ENCODE measurements around the gene BIK.
"Not testable (repeated sequence)": the region's sequence is repeated elsewhere in the genome, so short reads cannot be mapped to it uniquely, and the experiment has no call there.

The BIK gene

DNA sequence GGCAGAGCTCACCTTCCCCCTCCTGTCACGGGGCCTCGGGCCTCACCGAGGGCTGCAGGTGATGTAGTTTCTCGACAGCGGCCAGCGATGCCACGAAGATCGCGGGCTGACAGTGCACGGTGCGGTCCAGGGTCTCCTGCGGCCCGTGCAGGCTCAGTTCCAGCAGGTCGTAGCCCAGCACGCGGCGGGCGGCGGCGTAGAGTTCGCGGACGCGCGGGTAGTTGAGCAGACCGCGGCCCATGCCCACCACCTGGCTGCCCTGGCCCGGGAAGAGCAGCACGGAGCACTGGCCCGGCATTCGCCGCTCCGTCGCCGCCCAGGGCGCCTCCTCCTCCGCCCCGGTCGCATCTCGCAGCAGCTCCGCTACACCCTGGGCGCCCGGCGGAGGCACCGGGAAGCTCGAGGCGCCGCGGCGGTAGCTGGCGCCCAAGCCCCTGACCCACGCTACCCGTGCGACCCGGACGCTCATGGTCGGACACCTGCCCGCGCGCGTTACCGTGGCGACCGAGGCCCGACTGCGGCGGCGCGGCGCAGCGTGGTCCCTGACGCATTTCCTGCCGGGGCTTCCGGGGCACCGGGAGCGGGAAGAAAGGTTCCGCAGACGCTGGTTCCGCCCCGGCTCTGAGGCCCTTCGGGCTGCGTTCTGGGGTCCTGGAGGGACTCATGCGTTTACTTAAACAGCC is 32.5 kb downstream of the BIK start, which contains the start of gene MCAT:
TSS of gene MCAT (minus strand) at position 519 of the 683 bp plus-strand sequence. CDS start at position 469, 50 bp downstream.
- peak; percentile 72 for DNase-seq

DNA sequence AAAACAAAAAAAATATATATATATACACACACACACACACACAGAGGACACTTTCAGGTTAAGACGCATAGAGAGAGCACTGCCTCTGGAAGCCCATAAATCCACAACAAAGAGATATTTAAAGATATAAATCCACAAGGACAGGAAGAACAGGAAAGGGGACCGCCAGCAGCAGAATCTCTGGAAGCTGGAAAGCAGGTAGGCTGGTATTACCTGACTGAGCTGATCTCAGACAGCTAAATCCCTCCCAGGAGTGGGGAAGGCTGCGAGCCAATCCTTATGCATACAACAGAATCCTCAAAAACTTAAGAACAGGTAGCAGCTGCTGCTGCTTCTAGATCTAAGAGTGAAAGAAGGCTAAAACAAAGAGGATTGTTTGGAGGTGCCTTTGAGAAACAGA is 34.4 kb downstream of the BIK start:
- no peak for DNase-seq

DNA sequence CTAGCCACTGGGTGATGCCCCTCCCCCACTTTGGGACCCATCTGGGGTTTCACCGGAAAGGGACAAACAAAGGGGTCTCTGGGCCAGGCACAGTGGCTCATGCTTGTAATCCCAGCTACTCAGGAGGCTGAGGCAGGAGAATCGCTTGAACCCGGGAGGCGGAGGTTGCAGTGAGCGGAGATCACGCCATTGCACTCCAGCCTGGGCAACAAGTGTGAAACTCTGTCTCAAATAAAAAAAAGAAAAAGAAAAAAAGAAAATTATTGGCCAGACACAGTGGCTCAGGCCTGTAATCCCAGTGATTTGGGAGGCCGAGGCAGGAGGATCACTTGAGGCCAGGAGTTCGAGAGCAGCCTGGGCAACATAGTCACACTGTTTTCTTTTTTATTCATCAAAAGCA is 34.8 kb downstream of the BIK start:
- not testable (repeated sequence) for DNase-seq

DNA sequence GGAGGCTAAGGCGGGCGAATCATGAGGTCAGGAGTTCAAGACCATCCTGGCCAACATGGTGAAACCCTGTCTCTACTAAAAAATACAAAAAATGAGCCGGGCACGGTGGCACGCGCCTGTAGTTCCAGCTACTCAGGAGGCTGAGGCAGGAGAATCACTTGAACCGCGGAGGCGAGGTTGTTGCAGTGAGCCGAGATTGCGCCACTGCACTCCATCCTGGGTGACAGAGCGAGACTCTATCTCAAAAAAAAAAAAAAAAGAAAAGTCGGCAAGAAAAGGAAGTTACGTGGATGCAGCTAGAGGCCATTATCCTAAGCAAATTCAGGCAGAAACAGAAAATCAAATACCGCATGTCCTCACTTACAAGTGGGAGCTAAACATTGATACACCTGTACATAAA is 35.8 kb downstream of the BIK start:
- not testable (repeated sequence) for DNase-seq

DNA sequence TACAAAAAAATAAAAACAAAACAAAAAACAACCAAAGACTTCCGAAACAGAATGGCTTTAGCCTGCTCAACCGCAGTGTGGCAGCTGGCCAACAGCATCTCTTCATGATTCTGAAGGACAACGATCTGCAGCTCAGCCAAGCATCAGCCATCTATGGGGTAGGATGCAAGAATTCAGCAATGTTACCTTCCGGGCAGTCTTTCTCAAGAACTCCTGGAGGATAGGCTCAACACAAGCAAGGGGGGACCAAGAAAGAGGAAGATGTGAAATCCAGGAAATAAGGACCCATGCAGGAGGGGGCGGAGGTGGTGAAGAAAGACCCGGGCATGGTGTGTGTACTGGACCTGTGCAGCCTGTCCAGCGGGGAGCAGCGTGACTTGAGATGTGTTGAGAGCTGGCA is 37.3 kb downstream of the BIK start:
- no peak for DNase-seq

DNA sequence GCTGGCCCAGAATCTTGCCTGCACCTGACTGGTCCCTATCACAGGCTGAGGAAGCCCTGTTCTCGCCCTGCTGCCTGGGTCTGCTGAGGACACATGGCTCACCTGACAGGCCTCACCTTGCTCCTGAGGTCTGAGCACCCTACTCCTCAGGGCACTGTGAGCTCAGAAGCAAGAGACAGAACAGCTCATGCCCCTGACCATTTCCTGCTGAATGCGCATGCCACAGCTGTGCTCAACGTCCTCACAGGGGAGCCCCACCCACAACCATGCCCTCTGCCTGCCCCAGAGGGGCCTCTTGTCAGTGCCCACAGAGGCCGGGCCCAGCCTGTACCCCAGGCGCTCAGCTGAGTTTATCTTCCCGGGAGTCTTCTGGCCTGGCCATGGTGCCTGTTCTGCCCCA is 38.0 kb downstream of the BIK start:
- no peak for DNase-seq

DNA sequence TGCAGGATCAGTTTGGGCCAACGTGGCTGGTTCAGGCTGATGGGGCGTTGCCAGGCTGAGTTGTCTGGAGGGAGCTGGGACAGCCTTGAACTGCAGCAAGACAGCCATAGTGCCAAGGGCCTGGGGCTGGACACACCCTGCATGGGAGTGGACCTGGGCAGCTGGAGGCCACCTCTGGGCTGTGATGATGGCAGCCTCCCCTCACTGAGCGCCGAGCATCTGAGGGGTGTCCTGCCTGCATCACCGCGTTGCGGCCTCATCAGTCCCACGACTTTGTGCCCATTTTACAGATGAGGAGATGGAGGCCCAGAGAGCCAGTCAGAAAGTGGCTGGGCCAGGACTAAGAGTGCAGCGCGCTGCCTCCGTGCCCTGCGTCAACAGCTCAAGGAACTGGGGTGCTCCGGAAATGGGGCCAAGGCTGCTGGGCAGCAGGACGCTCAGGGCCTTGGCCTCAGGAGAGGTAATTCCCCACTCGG is 40.2 kb downstream of the BIK start:
- no peak for DNase-seq

DNA sequence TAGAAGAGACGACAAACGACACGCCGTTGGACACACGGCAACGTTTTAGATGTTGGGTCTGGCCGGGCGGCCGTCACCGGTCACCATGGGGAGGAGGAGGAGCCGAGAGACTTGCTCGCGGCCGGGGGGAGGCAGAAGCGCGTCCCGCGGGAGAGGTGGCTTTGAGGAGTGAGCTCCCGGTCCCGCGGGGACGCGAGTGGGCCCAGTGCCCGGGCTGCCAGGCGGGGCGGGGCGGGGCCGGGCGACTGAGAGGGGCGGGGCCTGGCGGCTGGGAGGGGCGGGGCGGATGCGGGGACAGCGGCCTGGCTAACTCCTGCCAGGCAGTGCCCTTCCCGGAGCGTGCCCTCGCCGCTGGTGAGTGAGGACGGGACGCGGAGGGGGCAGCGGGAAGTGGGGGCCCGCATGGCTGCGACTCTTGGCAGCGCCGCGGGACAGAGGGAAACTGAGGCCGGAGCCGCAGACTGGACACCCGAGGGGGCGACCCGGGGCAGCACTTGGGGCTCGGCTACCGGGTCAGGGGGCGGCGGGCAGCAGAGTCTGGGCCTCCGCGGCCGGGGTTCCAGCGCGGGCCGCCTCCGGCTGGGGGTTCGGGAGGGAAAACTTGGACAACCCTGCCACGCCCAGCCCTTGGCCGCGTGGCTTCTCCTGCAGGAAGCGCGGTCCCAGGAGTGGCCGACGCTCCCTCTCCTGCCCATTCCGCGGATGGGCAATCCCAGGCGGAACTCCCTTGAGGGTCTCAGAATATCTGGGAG is 40.9 kb downstream of the BIK start, which contains the start of gene TSPO:
TSS of gene TSPO (plus strand) at position 309 of the 752 bp plus-strand sequence. CDS start 7,680 bp downstream, outside the sequence.
- DNase-seq, result no peak

DNA sequence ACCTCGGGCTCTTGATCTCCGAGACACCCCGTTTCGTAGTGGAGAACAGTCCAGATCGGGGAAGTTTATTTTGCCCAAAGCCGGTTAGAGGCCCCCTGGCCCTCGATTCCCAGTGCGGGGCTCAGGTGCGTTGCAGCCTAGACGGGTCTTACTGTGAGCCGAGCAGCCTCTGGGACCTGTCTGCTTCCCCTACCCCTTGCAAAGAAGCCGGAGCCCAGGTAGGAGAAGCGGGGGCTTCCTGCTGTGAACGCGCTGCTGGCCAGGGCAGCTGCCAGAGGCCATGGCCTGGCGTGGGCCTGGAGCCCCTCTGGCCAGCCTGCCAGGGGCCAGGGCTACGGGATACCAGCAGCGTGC is 41.4 kb downstream of the BIK start:
- DNase-seq, result no peak

DNA sequence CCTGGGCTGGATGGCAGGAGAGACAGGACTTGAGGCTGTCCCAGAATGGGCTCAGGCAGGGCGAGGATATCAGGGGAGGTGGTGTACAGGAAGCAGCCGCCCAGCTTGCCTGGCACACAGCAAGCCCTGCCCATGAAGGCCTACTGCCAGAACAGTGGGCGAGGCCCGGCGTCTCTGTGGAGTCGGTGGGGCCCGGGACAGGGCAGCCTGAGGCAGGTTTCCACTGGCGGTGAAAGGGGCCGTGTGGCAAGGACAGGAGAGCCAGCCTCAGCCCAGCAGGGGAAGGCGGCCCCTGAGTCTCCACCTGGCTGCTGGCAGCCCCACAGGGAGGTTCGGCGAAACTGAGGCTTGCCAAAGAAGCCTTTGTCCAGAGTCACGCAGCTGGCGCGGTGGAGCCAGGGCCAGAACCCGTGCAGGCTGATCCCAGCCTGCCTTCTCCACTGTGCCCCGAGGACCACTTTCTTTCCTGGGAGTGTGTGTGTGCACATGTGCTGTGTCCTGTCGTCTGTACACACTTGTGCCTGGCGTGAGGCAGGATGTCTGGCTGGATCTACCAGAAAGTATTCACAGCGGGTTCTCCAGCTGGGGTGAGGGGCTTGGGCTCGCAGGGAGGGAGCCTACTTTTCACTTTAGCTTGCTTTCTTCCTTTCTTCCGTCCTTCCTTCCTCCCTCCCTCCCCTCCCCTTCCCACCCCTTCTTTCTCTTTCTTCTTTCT is 42.0 kb downstream of the BIK start:
- peak; percentile 47 for DNase-seq

DNA sequence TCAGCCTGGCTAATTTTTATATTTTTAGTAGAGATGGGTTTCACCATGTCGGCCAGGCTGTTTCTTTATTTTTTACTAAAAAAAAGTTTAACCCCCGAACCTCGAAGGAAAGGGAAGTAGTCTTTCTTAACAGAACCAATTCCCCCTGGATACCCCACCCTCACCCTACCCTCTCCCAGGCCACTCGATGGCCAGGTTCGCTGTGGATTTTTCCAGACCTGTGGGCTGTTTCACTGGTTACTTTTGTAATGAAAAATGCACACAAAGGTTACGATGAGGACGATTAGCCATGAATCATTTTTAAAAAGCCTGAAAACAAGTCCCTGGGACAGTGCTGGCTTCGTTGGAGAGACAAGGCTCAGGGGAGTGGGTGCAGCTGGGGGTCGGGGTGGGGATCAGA is 43.3 kb downstream of the BIK start:
- no peak for DNase-seq

DNA sequence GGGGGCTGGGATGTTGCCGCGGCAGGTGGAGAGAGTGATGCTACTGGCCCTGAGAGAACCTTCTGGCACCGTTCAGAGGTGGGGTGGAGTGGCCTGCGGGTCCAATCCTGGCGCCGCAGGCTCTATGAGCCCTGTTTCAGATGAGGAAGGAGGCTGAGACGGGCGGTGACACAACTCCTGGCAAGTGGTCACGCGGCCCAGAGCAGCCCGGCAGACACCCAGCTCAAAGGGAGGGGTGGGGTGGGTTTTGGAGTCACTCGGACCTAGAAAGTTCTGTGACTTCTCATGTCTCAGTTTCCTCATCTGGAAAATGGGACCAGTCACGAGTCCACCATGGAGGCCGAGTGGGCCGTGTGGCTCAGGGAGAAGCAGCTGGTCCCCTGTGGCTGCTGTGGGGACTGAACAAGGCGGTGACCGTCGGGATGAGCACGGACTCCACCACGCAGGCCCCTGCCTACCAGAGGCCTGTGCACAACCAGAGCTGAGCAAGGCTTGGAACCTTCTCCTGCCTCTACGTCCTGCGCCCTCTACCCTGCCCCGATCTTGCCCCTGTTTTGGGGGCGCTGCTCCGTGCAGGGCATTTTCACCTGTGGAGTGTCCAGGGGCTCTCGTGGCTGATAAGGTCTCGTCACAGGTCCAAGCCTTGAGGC is 44.5 kb downstream of the BIK start:
- DNase-seq, result no peak

DNA sequence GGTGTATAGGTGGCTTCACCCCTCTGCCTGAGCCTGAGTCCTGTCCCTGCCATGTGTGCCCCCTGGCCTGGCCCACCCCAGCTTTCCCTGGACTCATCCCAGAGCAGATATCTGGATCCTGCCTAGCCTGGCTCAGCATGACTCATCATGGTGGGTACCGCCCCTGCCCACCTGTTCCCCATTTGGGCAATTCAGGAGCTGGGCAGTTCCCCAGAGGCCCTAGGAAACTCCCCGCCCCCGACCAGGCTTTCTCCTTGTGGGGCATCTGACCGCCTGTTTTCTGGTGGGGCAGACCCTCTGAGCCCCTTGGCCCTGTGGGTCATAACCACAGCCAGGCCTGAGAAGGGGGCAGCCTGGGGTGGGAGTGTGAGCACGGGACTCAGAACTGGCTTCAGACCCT is 45.2 kb downstream of the BIK start:
- no peak for DNase-seq

DNA sequence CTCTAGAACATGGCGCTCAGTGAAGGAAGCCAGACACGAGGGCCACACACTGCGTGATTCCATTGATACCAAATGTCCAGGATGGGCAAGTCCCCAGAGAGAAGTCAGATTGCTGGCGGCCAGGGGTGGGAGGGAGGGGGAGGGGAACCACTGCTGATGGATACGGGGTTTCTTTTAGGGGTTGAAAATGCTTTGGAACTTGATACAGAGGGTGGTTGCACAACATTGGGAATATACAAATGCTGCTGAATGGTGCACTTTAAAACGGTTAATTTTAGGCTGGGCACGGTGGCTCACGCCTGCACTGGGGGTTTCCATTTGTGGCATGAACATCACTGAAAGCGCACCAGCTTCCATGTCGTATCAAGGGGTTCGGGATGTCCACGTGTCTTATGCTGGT is 45.9 kb downstream of the BIK start:
- no peak for DNase-seq

DNA sequence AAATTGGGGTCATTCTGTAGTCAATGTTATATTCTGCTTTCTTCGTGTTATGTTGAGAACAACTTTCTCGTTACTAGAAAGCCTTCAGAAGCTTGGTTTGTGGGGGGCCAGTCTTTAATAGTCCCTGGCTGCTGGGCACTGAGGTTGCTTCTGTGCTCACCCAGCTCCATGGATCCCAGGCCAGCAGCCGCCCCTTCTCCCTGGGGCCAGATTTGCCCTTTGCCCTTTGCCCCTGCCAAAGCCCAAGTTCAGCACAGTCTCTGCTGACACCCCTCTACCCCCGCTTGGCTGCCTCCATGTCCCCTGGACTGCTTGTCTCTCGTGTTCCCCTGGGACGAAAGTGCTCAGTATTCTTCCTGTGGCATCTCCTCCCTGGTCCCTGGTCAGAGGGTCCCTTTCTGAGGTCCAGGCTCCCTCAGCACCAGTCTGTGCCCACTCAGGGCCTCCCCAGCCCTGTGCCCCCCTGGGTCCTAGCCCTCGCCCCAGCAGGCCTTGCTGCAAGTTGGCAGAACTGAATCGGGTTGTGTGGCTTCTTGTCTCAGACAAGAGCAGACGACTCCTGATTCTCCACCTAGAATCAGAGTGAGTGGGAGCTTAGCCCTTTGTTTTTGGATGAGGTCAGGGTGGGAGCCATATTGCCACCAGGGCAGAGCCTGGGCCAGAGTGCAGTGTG is 47.5 kb downstream of the BIK start:
- no peak for DNase-seq

DNA sequence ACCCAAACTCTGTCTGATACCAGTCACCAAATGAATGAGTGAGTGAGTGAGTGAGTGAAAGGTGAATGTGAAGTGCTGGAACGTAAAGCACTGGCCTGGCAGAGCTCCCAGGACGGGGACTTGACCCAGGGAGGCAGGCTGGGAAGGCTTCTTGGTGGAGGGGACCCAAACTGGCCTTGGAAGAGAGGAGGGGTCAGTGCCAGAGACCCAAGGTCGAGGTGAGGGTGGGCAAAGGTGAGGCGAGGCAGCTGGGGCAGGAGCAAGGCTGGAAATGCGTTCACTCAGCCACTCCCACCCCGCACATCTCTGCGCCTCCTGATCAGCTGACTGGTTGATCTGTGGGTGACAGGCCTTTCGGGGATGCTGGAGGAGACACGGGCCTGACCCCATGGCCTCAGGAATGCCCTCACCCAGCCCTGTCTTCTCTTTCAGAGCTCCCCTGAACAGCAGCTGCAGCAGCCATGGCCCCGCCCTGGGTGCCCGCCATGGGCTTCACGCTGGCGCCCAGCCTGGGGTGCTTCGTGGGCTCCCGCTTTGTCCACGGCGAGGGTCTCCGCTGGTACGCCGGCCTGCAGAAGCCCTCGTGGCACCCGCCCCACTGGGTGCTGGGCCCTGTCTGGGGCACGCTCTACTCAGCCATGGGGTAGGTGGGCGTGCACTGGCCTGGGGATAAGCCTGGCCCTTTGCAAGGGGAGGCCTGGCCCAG is 48.4 kb downstream of the BIK start:
- DNase-seq, result no peak

DNA sequence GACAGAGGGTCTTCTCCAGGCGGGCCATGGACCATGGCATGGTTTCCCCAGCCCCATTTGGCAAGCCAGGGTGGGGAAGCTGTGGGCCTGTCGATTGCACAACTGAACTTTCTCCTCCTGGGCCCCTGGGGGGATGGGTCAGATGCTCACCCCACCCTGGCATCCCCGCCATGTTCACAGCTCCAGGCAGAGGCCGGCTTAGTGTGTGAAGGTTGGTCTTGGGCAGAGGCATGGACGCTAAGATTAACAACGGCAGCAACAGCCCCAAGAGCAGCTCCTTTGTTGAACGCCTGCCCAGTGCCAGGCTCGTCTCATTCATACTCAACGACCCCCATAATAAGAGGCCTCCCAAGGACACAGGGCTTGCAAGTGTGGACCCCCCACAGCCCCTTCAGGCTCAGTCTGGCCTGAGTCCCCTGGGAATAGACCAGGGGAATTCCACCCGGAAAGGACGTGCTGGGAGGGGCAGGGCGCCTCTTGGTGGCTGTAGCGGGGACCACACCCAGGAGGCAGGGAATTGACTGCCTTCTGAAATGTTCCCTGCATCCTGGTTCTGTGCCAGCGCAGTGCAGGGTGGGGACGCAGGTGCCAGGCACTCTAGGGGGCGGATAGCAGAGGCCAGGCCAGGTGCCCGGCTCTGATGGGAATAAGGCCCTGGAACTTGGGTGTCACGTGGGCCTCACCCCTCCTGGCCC is 49.1 kb downstream of the BIK start:
- peak; percentile 13 for DNase-seq

DNA sequence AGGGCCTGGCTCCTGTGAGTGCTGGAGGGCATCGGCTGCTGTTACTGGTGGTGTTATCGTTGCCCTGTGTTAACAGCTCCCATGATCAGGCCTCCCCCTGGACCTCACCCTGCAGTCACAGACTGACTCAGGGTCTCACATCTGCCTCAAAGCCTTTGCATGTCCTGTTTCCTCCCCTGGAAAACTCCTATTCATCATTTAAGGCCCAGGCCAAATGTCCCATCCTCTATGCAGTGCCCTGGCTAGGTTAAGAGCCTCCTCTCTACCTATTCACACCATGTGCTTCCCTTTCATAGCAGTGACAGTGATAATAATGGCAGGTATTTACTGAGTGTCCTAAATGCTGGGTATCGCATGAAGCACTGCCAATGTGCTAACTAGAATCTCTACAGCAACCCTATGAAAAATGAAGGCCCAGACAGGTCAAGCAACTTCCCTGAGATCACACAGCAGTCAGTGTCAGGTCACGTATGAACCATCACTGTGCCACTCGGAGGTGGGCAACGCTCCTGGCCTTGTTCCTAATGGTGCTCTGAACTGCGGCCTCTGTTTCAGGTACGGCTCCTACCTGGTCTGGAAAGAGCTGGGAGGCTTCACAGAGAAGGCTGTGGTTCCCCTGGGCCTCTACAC is 50.1 kb downstream of the BIK start:
- DNase-seq, result no peak

DNA sequence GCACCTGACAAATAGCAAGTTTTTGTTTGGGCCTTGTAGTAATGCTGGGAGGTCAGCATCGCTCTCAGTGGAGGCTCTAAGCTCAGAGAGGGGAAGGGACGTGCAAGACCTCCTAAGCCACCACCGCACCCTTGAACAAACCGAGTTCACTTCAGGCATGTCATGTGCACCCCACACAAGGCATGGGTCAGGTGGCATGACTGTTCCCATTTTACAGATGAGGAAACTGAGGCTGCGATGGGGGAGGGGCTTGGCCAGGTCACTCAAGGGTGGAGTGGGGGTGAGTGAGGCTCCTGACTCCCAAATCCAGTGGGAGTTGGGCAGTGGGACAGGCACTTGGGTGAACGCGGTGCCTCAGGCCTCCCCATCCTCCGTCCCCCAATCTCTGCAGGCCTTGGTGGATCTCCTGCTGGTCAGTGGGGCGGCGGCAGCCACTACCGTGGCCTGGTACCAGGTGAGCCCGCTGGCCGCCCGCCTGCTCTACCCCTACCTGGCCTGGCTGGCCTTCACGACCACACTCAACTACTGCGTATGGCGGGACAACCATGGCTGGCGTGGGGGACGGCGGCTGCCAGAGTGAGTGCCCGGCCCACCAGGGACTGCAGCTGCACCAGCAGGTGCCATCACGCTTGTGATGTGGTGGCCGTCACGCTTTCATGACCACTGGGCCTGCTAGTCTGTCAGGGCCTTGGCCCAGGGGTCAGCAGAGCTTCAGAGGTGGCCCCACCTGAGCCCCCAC is 52.0 kb downstream of the BIK start:
- no peak for DNase-seq

DNA sequence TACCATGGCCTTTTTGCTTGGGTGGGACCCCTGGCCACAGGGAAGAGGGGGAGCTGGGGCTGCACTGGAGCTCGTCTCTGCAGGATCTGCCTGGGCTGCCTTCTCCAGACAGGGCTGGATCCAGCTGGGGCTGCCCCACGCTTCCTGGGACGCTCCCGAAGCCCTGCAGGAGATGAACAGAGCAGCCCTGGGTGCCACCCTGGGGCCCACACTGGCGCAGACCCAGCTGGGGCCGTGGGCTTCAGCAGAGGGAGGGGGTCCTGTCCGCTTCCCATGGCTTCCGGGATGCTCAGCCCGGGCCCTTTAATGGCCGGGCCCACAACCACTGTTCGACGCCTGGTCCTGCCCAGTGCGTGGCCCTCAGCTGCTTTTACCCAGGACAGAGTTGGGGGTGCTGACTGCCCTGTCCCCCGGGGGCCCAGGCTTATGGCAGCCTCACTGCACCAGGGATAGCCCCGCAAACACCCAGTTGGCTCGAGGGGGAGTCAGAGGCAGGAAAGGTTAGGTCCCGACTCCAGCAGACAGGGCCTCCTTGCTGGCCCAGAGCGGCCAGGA is 52.8 kb downstream of the BIK start:
- DNase-seq, result no peak
